Neural progenitor cell (in vitro differentiated cells): ENCODE data around the gene HSPA4L. TPM values are rescaled to one million over a fixed set of nuclear protein-coding genes. Genes with fewer than 3 reads are reported as not detected.

ENCODE experiments used
- DNase-seq: peaks from one replicate; pipeline ENCODE4 v3.0.0-alpha.2; 2016; ENCODE audit warnings: low spot score
- H2AFZ ChIP-seq: fragments of 200-600 bp; sonication (generic); replicated peaks from 2 replicates; pipeline ENCODE4 v1.6.1; 2016; ENCODE audit warnings: antibody characterized with exemption
- H3F3A ChIP-seq: fragments of 200-600 bp; sonication (generic); 2 replicates; pipeline ENCODE4 v1.6.1; 2016; ENCODE audit warnings: antibody characterized with exemption, low read depth
- H3K27ac ChIP-seq: fragments of 200-600 bp; sonication (generic); 2 replicates; pipeline ENCODE4 v1.5.1; 2016; ENCODE audit warnings: mild to moderate bottlenecking
- H3K27me3 ChIP-seq: fragments of 200-600 bp; sonication (generic); 2 replicates; pipeline ENCODE4 v1.6.1; 2016; ENCODE audit warnings: mild to moderate bottlenecking, moderate library complexity
- H3K36me3 ChIP-seq: fragments of 200-600 bp; sonication (generic); 2 replicates; pipeline ENCODE4 v1.5.1; 2016
- H3K4me1 ChIP-seq: fragments of 200-600 bp; sonication (generic); 2 replicates; pipeline ENCODE4 v1.6.1; 2016; ENCODE audit warnings: mixed run types
- H3K4me2 ChIP-seq: fragments of 200-600 bp; sonication (generic); 2 replicates; pipeline ENCODE4 v1.6.1; 2016
- H3K4me3 ChIP-seq: fragments of 200-600 bp; sonication (generic); 2 replicates; pipeline ENCODE4 v1.5.1; 2016
- H3K79me2 ChIP-seq: fragments of 200-600 bp; sonication (generic); 2 replicates; pipeline ENCODE4 v1.6.1; 2016; ENCODE audit warnings: low read depth
- H3K9ac ChIP-seq: fragments of 200-600 bp; sonication (generic); 2 replicates; pipeline ENCODE4 v1.6.1; 2016
- H3K9me3 ChIP-seq: fragments of 200-600 bp; sonication (generic); 2 replicates; pipeline ENCODE4 v1.5.1; 2016; ENCODE audit warnings: low read depth
- H4K20me1 ChIP-seq: fragments of 200-600 bp; sonication (generic); 2 replicates; pipeline ENCODE4 v1.6.1; 2016; ENCODE audit warnings: low read depth
- H3K27ac Mint-ChIP-seq: 3 replicates; pipeline ENCODE4 v1.8.0; 2021; ENCODE audit warnings: mixed read lengths
- H3K27me3 Mint-ChIP-seq: 2 replicates; pipeline ENCODE4 v1.8.0; 2022; ENCODE audit warnings: low read depth, mild to moderate bottlenecking, inconsistent platforms, moderate library complexity, mixed read lengths; ENCODE audit not compliant: insufficient read depth
- H3K36me3 Mint-ChIP-seq: 3 replicates; pipeline ENCODE4 v1.8.0; 2021; ENCODE audit warnings: mixed read lengths
- H3K4me1 Mint-ChIP-seq: 3 replicates; pipeline ENCODE4 v1.8.0; 2021; ENCODE audit warnings: mixed read lengths
- H3K4me3 Mint-ChIP-seq: 3 replicates; pipeline ENCODE4 v1.8.0; 2021; ENCODE audit warnings: mild to moderate bottlenecking, moderate library complexity, mixed read lengths
- H3K9me3 Mint-ChIP-seq: 3 replicates; pipeline ENCODE4 v1.8.0; 2020; ENCODE audit warnings: mixed read lengths
- EZH2 ChIP-seq: fragments of 200-600 bp; sonication (generic); IDR thresholded peaks from 2 replicates; pipeline ENCODE4 v1.6.1; 2017; ENCODE audit warnings: antibody characterized with exemption, mild to moderate bottlenecking, moderate library complexity
- EZH2phosphoT487 ChIP-seq: fragments of 200-600 bp; sonication (generic); IDR thresholded peaks from 2 replicates; pipeline ENCODE4 v1.6.1; 2017; ENCODE audit warnings: antibody characterized with exemption
- total RNA-seq: library from RNA; depleted of rRNA; stranded (reverse); fragments of >200 nt; gene quantifications from 2 replicates; pipeline ENCODE4 v1.2.3, GENCODE V29; 2015; ENCODE audit warnings: low replicate concordance
- TF ChIP-seq, protein P1 (sequence below): fragments of 200-600 bp; sonication (generic); IDR thresholded peaks from 2 replicates; pipeline ENCODE4 v1.5.1; 2017; ENCODE audit warnings: antibody characterized with exemption, mild to moderate bottlenecking

Gene HSPA4L
- total RNA-seq, 1 donor from 2014 or later: 0.67 TPM

DNA sequence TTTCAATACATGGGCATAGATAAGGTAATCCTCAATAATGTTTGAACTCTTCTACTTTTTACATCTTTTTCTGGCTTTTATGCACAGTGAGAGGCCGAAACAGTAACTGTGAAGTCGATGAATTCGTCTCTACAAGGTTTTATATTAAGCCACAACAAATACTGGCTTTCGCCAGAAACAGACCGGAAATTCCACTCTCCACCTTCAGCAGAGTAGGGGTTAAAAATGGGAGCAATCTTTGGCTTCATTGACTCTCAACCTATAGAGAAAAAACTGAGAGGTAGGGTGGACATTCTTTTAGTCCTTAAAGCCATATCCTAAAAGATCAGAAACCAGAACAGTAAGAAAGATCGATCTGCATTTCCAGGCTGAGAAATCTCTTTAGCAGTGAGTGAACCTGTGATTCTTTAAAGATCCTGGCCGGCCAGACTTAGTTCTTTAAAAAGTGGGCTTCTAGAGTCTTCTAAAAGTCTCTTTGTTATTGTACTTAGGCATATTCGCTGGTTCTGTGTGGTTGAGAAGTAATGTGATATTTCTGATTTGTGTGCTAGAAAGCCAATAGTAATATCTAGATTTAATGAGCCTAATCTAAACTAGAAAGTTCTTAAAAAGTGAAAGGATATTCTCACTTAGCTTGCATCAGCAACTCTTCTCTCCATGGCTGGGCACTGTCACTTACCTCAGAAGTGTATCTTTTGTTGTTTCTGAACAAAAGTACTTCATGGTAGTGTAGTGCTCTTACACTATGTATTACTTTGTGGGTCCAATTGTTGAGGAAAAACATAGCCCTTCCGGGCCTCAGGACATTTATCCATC lies 2.0 kb downstream of the HSPA4L start:
- Mint-ChIP-seq H3K9me3 (no peaks in the 10 kb centered on the region), H3K27me3 (peaks cover 16% of the 10 kb centered on the region), H3K36me3 (no peaks in the 10 kb centered on the region), H3K4me1 (peaks cover 11% of the 10 kb centered on the region), H3K27ac (no peak overlapping the region), H3K4me3 (no peak overlapping the region)
- no peaks in the 10 kb centered on the region for H3K36me3 ChIP-seq
- no peaks in the 10 kb centered on the region for H3K9me3 ChIP-seq
- H3K27ac ChIP-seq: no peak overlapping the region
- H3K4me1 ChIP-seq: no peaks in the 10 kb centered on the region
- H3F3A ChIP-seq: peaks cover 11% of the 10 kb centered on the region
- DNase-seq: no peak
- peaks cover 55% of the 10 kb centered on the region for H3K27me3 ChIP-seq
- no peak overlapping the region for H2AFZ ChIP-seq
- TF ChIP-seq EZH2: no peak
- no peak for TF ChIP-seq EZH2phosphoT487
- TF ChIP-seq, protein P1, sequence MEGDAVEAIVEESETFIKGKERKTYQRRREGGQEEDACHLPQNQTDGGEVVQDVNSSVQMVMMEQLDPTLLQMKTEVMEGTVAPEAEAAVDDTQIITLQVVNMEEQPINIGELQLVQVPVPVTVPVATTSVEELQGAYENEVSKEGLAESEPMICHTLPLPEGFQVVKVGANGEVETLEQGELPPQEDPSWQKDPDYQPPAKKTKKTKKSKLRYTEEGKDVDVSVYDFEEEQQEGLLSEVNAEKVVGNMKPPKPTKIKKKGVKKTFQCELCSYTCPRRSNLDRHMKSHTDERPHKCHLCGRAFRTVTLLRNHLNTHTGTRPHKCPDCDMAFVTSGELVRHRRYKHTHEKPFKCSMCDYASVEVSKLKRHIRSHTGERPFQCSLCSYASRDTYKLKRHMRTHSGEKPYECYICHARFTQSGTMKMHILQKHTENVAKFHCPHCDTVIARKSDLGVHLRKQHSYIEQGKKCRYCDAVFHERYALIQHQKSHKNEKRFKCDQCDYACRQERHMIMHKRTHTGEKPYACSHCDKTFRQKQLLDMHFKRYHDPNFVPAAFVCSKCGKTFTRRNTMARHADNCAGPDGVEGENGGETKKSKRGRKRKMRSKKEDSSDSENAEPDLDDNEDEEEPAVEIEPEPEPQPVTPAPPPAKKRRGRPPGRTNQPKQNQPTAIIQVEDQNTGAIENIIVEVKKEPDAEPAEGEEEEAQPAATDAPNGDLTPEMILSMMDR: no peak
- H4K20me1 ChIP-seq: no peaks in the 10 kb centered on the region
- no peaks in the 10 kb centered on the region for H3K79me2 ChIP-seq
- H3K4me3 ChIP-seq: no peak overlapping the region
- no peak overlapping the region for H3K9ac ChIP-seq
- no peak overlapping the region for H3K4me2 ChIP-seq

DNA sequence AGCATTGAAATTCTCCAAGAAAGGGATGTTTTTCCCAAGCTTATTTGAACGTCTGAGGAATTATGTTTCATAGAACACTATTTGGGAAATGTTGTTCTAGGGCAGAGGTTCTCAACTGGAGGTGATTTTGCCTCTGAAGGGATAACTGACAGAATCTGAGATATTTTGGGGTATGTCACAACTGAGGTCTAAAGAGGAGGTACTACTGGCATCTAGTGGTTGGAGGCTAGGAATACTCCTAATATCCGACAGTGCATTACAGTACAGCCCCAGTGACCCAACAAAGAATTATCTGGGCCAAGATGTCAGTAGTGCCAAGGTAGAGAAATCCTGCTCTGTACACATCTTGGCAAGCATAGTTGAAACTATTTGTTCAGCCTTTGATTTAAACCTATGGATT lies 6.4 kb downstream of the HSPA4L start:
- Mint-ChIP-seq H3K4me3 (no peak overlapping the region), H3K27ac (no peak overlapping the region), H3K9me3 (no peaks in the 10 kb centered on the region), H3K36me3 (no peaks in the 10 kb centered on the region), H3K4me1 (peaks cover 4% of the 10 kb centered on the region), H3K27me3 (no peaks in the 10 kb centered on the region)
- H3K9me3 ChIP-seq: no peaks in the 10 kb centered on the region
- no peak overlapping the region for H3K4me2 ChIP-seq
- no peak overlapping the region for H2AFZ ChIP-seq
- peak; percentile 14 for DNase-seq
- H3F3A ChIP-seq: no peaks in the 10 kb centered on the region
- H3K79me2 ChIP-seq: no peaks in the 10 kb centered on the region
- H3K4me3 ChIP-seq: no peak overlapping the region
- H3K36me3 ChIP-seq: no peaks in the 10 kb centered on the region
- no peaks in the 10 kb centered on the region for H4K20me1 ChIP-seq
- no peaks in the 10 kb centered on the region for H3K4me1 ChIP-seq
- H3K9ac ChIP-seq: no peak overlapping the region
- peaks cover 17% of the 10 kb centered on the region for H3K27me3 ChIP-seq
- TF ChIP-seq, protein P1: peak; percentile 34
- TF ChIP-seq EZH2phosphoT487: no peak
- H3K27ac ChIP-seq: no peak overlapping the region

DNA sequence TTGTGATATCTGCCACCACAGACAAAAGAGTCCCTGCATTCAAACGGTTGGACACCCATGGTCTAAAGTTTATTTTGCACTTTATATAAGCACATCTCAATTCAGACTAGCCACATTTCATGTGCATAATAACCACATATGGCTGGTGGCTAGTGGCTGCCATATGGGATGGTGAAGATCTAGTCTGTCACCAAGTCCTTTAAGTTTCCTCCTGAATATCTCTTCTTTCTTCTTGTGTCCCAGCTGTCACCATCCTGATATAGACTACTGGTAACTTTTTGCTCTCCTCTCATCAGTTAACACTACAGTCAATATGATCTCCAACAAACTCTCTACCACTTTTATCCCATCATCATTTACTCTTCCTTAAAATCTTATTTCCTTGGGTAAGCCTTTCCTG lies 9.3 kb downstream of the HSPA4L start:
- no peaks in the 10 kb centered on the region for H3K4me1 ChIP-seq
- no peak overlapping the region for H3K4me3 ChIP-seq
- H3K27me3 ChIP-seq: no peaks in the 10 kb centered on the region
- H3K27ac ChIP-seq: no peak overlapping the region
- H3K4me2 ChIP-seq: no peak overlapping the region
- no peak for DNase-seq
- no peaks in the 10 kb centered on the region for H3K36me3 ChIP-seq
- no peaks in the 10 kb centered on the region for H3K9me3 ChIP-seq
- no peaks in the 10 kb centered on the region for H3K4me1 Mint-ChIP-seq
- no peaks in the 10 kb centered on the region for H3K36me3 Mint-ChIP-seq
- TF ChIP-seq EZH2phosphoT487 (no peak), EZH2 (no peak)
- TF ChIP-seq, protein P1: no peak
- H3K9ac ChIP-seq: no peak overlapping the region
- H3K9me3 Mint-ChIP-seq: no peaks in the 10 kb centered on the region
- H2AFZ ChIP-seq: no peak overlapping the region
- H3K27me3 Mint-ChIP-seq: no peaks in the 10 kb centered on the region
- no peak overlapping the region for H3K27ac Mint-ChIP-seq
- no peaks in the 10 kb centered on the region for H4K20me1 ChIP-seq
- no peaks in the 10 kb centered on the region for H3F3A ChIP-seq
- no peaks in the 10 kb centered on the region for H3K79me2 ChIP-seq
- no peak overlapping the region for H3K4me3 Mint-ChIP-seq
